Measurements from ENCODE around the gene GZMA. TPM values are rescaled to one million over a fixed set of nuclear protein-coding genes. Genes with fewer than 3 reads are reported as not detected.

The GZMA gene
- total RNA-seq, 2 experiments from 2014 or later = not detected

DNA sequence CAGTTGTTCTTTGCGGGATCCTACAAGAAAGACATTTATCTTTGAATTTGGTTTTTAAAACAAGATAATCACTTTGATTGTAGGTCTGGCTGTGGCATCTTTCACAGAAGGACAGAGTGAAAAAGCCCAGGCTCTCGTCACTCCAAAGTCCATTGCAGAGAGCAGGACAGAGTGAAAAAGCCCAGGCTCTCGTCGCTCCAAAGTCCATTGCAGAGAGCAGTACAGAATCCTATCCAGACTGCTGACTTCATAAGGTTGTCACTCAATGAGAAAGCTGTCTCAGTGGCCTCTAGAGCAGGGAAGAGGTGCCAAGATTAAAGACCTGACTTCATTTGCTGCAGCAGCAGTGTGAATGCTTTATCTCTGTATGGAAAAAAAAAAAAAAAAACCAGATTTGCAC, 41.2 kb downstream of the GZMA start:
- Histone ChIP-seq H3K27ac (ENCODE audit: low read depth, low read length, poor library complexity, severe bottlenecking) (no peak overlapping the region), H4K20me1 (ENCODE audit: insufficient read depth, low read length) (no peaks in the 10 kb centered on the region), H3K9me3 (ENCODE audit: low read length) (no peaks in the 10 kb centered on the region), H3K4me3 (ENCODE audit: low read depth, low read length, poor library complexity, severe bottlenecking) (no peak overlapping the region), H3K79me2 (ENCODE audit: insufficient read depth, low read depth, low read length) (no peaks in the 10 kb centered on the region), H3K4me1 (ENCODE audit: insufficient read depth, low read length, poor library complexity, severe bottlenecking) (no peaks in the 10 kb centered on the region), H2AFZ (ENCODE audit: low read length) (no peak overlapping the region), H3K4me2 (ENCODE audit: low read length) (no peak overlapping the region), H3K9me2 (ENCODE audit: insufficient read depth, low read length) (no peaks in the 10 kb centered on the region), H3K36me3 (ENCODE audit: insufficient read depth, low read length) (no peaks in the 10 kb centered on the region)
- DNase-seq (ENCODE audit: low spot score) = no peak
- POLR2A ChIA-PET = no interaction called here
- CTCF ChIA-PET (ENCODE audit: unreplicated experiment) = no interaction called here
- no TSS peak for BruUV-seq (replicated peaks)
- intact Hi-C loops (cut with micrococcal nuclease; ENCODE audit: unreplicated experiment) = loop anchor here (10.0 kb wide), 1 partner anchor 629 kb away; the partner anchor contains the start of gene SNX18
- TF ChIP-seq EZH2phosphoT487 (IDR thresholded peaks at IDR 0.05; ENCODE audit: borderline replicate concordance, low read depth, low read length) = no peak
- TF ChIP-seq, protein P1, sequence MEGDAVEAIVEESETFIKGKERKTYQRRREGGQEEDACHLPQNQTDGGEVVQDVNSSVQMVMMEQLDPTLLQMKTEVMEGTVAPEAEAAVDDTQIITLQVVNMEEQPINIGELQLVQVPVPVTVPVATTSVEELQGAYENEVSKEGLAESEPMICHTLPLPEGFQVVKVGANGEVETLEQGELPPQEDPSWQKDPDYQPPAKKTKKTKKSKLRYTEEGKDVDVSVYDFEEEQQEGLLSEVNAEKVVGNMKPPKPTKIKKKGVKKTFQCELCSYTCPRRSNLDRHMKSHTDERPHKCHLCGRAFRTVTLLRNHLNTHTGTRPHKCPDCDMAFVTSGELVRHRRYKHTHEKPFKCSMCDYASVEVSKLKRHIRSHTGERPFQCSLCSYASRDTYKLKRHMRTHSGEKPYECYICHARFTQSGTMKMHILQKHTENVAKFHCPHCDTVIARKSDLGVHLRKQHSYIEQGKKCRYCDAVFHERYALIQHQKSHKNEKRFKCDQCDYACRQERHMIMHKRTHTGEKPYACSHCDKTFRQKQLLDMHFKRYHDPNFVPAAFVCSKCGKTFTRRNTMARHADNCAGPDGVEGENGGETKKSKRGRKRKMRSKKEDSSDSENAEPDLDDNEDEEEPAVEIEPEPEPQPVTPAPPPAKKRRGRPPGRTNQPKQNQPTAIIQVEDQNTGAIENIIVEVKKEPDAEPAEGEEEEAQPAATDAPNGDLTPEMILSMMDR (conservative IDR thresholded peaks at IDR 0.05; ENCODE audit: low read length) = no peak

DNA sequence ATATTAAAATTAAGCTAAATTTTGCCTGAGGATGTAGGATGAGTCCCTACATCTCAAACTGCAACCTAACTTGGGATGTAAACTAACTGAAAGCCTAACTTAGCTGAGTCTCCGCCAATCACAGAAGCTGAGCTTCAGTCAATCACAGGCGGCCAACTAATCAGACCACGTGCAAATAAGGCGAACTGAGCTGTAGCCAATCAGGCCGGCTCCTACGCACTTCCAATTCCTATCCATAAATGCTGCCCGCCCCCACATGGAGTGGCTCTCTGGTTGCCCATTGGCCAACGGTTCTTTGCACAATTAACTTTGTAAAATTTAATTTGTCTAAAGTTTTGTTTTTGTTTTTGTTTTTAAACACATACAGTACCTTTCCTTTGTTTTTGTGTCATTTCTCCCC, 43.6 kb downstream of the GZMA start:
- CTCF ChIA-PET (ENCODE audit: unreplicated experiment) = no interaction called here
- intact Hi-C loops (cut with micrococcal nuclease; ENCODE audit: unreplicated experiment) = loop anchor here (1.0 to 10.0 kb wide), 2 partner anchors 240 to 631 kb away; partner anchors contain the start of gene SNX18

DNA sequence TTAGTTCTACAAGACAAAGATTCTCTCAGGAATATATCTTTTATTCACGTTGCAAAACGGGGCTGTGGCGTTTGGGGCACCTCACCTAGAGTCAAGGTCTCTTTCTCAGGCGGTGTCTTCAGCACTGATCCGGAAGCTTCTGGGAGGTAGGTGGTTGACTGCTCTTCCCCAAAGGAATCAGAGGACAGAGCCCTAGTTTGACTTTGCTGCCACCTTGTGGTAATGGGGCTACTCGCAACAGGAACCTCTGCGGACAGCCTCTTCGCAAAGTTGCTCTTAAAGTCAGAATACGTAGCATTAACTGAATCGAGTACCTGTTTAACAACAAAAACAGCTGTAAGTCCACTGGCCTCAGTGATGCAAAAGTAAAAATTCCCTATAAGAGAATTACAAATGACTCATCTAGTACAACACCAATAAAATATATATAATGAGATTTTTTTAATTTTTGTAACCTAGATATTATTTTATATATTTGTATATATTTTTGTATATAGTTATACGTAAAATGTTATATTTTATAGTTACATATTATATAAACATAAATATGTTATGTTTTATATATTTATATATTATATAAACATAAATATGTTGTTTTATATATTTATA, 44.2 kb downstream of the GZMA start:
- Histone ChIP-seq H3K4me1 (ENCODE audit: insufficient read depth, low read length, poor library complexity, severe bottlenecking) (no peaks in the 10 kb centered on the region), H3K4me3 (ENCODE audit: low read depth, low read length, poor library complexity, severe bottlenecking) (no peak overlapping the region), H3K9me2 (ENCODE audit: insufficient read depth, low read length) (no peaks in the 10 kb centered on the region), H4K20me1 (ENCODE audit: insufficient read depth, low read length) (no peaks in the 10 kb centered on the region), H3K79me2 (ENCODE audit: insufficient read depth, low read depth, low read length) (no peaks in the 10 kb centered on the region), H3K27ac (ENCODE audit: low read depth, low read length, poor library complexity, severe bottlenecking) (no peak overlapping the region), H3K4me2 (ENCODE audit: low read length) (no peak overlapping the region), H3K9me3 (ENCODE audit: low read length) (no peaks in the 10 kb centered on the region), H2AFZ (ENCODE audit: low read length) (no peak overlapping the region), H3K36me3 (ENCODE audit: insufficient read depth, low read length) (no peaks in the 10 kb centered on the region)
- peak; percentile 71 for DNase-seq (ENCODE audit: low spot score)
- TF ChIP-seq, protein P1 (conservative IDR thresholded peaks at IDR 0.05; ENCODE audit: low read length) = peak; percentile 97
- TF ChIP-seq EZH2phosphoT487 (IDR thresholded peaks at IDR 0.05; ENCODE audit: borderline replicate concordance, low read depth, low read length) = no peak
- BruUV-seq (replicated peaks) = no TSS peak
- POLR2A ChIA-PET = no interaction called here
- CTCF ChIA-PET (ENCODE audit: unreplicated experiment) = no interaction called here
- intact Hi-C loops (cut with micrococcal nuclease; ENCODE audit: unreplicated experiment) = loop anchor here (1.0 to 10.0 kb wide), 2 partner anchors 240 to 632 kb away; partner anchors contain the start of gene SNX18

More for the DNA sequence above, 43.6 kb downstream of the GZMA start:
- H2AFZ ChIP-seq (ENCODE audit: low read length) = no peak overlapping the region
- H3K4me2 ChIP-seq (ENCODE audit: low read length) = no peak overlapping the region
- H4K20me1 ChIP-seq (ENCODE audit: insufficient read depth, low read length) = no peaks in the 10 kb centered on the region
- H3K4me3 ChIP-seq (ENCODE audit: low read depth, low read length, poor library complexity, severe bottlenecking) = no peak overlapping the region
- no TSS peak for BruUV-seq (replicated peaks)
- POLR2A ChIA-PET = no interaction called here
- no peaks in the 10 kb centered on the region for H3K79me2 ChIP-seq (ENCODE audit: insufficient read depth, low read depth, low read length)
- H3K4me1 ChIP-seq (ENCODE audit: insufficient read depth, low read length, poor library complexity, severe bottlenecking) = no peaks in the 10 kb centered on the region
- DNase-seq (ENCODE audit: low spot score) = no peak
- no peaks in the 10 kb centered on the region for H3K9me3 ChIP-seq (ENCODE audit: low read length)
- H3K27ac ChIP-seq (ENCODE audit: low read depth, low read length, poor library complexity, severe bottlenecking) = no peak overlapping the region
- TF ChIP-seq, protein P1 (conservative IDR thresholded peaks at IDR 0.05; ENCODE audit: low read length) = no peak
- no peak for TF ChIP-seq EZH2phosphoT487 (IDR thresholded peaks at IDR 0.05; ENCODE audit: borderline replicate concordance, low read depth, low read length)
- no peaks in the 10 kb centered on the region for H3K36me3 ChIP-seq (ENCODE audit: insufficient read depth, low read length)
- no peaks in the 10 kb centered on the region for H3K9me2 ChIP-seq (ENCODE audit: insufficient read depth, low read length)

Data from OCI-LY7 (cell line).